ENCODE results near the gene MRPL46. TPM values are rescaled to one million over a fixed set of nuclear protein-coding genes. Genes with fewer than 3 reads are reported as not detected.
A peak's percentile ranks its signal among the peaks of the same experiment; 100 is the strongest.

Gene MRPL46
- total RNA-seq, 3 donors from 2014 or later, result 19.0 to 25.0 (median 20.8) TPM

DNA sequence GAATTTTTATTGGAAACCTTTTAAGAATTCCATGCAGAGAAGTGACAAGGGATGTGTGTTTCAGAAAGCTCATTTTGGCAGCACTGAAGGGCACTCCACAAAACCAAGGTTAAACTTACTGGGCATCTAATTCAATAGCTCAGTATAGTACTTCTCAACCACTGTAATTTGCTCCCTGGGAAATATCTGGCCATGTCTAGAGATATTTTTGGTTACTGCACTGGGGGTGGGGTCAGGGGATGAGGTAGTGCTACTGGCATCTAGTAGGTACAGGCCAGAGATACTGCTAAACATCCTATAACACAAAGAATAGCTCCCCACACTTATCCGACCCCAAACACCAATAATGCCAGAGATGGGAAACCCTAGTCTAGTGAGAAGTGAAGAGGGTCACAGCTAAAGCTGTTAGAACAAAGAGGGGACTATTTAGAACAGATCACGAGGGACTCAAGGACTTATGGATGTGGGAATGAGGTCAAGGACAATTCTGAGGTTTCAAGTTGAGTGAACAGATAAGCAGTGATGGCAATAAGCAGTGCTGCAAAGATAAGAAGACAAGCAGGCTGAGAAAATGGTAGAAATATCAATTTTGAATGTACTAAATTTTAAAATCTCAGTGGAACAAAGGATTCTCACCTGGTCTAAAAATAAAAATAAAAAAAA is 3.2 kb downstream of the MRPL46 start:
- Histone ChIP-seq H3K36me3 (no peaks in the 10 kb centered on the region), H3K9me3 (no peaks in the 10 kb centered on the region), H3K4me3 (no peak overlapping the region), H3K27ac (no peak overlapping the region), H3K4me1 (peaks cover 0 to 12% of the 10 kb centered on the region in 2 donors), H3K27me3 (no peaks in the 10 kb centered on the region)
- intact Hi-C loops (cut with DNase I; ENCODE audit: low total_unique reads), result no loop called here
- TF ChIP-seq POLR2A (IDR thresholded peaks at IDR 0.05) (no peak), POLR2AphosphoS5 (IDR thresholded peaks at IDR 0.05) (no peak)
- DNase-seq (ENCODE audit: low spot score in 2 of 2), result no peak

DNA sequence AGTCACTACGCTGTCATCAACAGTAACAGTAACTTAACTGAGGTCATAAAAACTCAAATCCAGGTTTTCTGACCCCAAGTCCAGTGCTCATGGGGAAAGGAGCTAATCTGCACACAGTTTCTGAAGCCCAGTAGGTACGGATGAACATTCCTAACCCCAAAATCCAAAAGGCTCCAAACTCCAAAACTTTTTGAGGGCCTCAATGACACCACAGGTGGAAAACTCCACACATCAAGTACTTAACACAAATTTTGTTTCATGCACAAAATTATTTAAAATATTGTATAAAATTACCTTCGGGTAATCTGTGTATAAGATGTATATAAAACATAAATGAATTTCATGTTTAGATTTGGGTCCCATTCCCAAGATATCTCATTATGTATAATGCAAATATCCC is 10.5 kb downstream of the MRPL46 start:
- H3K9me3 ChIP-seq, result no peaks in the 10 kb centered on the region
- no peak overlapping the region for H3K4me3 ChIP-seq
- H3K27me3 ChIP-seq, result no peaks in the 10 kb centered on the region
- TF ChIP-seq POLR2AphosphoS5 (IDR thresholded peaks at IDR 0.05), result no peak
- no peak for TF ChIP-seq POLR2A (IDR thresholded peaks at IDR 0.05)
- TF ChIP-seq CTCF (IDR thresholded peaks at IDR 0.05), result no peak
- DNase-seq (ENCODE audit: low spot score in 2 of 2), result no peak
- no peaks in the 10 kb centered on the region for H3K4me1 ChIP-seq
- H3K27ac ChIP-seq, result no peak overlapping the region
- intact Hi-C loops (cut with DNase I; ENCODE audit: low total_unique reads), result no loop called here
- no peaks in the 10 kb centered on the region for H3K36me3 ChIP-seq

DNA sequence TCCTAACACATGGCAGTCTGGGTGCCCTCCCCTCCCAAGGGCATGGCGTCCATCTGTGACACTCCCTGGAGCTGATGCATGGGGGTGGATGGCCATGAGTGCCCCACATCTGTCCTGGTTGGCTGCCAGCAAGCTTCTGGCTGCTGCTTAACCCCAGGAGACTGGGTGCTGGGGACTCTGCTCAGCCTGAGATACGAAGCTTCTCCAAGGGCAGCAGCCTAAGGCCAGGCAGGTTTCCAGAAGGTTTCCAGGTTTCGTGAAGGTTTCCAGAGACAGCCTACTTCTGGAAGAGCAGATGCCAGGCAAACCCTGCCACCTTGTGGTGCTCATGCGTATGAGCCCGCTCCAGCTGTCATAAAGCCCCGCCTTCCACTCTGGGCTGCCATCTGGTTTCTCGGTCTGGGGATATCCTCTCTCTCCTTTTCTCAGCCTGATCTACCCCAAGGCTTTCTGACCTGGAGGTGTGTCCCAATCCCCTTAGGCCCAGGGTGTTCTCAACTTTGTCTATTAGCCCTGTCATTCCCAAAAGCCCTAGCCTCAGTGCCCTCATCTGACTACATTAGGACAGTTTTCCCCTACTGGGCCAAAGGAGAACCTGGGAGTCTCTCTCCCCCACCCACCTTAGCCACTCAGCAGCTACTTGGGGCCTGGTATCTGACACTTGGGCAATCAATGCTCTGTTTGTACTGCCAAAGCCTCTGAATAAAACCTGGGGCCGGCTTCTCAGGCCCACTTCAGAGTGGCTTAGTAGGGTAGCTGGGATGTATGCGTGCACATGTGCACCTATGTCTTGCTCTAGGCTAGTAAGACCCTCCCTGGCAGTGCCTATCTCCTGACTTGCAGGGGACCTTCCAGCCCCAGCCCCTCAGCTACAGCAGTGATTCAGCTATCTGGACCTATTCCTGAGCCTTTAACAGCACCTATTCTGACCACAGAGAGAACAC is 12.0 kb downstream of the MRPL46 start:
- no peaks in the 10 kb centered on the region for H3K9me3 ChIP-seq

GRCh38 chr15:88454236-88454635 is 13.0 kb downstream of the MRPL46 start:
- intact Hi-C loops (cut with DNase I; ENCODE audit: low total_unique reads), result no loop called here
- no peak overlapping the region for H3K4me3 ChIP-seq
- DNase-seq (ENCODE audit: low spot score in 2 of 2), result no peak
- H3K36me3 ChIP-seq, result no peaks in the 10 kb centered on the region
- H3K27me3 ChIP-seq, result peaks cover 0 to 10% of the 10 kb centered on the region in 2 donors
- H3K27ac ChIP-seq, result no peak overlapping the region
- no peaks in the 10 kb centered on the region for H3K4me1 ChIP-seq
- TF ChIP-seq POLR2AphosphoS5 (IDR thresholded peaks at IDR 0.05) (no peak), POLR2A (IDR thresholded peaks at IDR 0.05) (no peak), CTCF (IDR thresholded peaks at IDR 0.05) (no peak)
- no peaks in the 10 kb centered on the region for H3K9me3 ChIP-seq

More for the DNA sequence above, 12.0 kb downstream of the MRPL46 start:
- intact Hi-C loops (cut with DNase I; ENCODE audit: low total_unique reads), result no loop called here
- Histone ChIP-seq H3K27ac (no peak overlapping the region), H3K4me1 (no peaks in the 10 kb centered on the region), H3K4me3 (no peak overlapping the region), H3K27me3 (peaks cover 0 to 1% of the 10 kb centered on the region in 2 donors), H3K36me3 (no peaks in the 10 kb centered on the region)
- peak in 1 of 2 donors; percentile 25 for DNase-seq (ENCODE audit: low spot score in 2 of 2)
- peak in 2 of 3 donors; percentile 42 to 52 for TF ChIP-seq CTCF (IDR thresholded peaks at IDR 0.05)
- no peak for TF ChIP-seq POLR2AphosphoS5 (IDR thresholded peaks at IDR 0.05)

DNA sequence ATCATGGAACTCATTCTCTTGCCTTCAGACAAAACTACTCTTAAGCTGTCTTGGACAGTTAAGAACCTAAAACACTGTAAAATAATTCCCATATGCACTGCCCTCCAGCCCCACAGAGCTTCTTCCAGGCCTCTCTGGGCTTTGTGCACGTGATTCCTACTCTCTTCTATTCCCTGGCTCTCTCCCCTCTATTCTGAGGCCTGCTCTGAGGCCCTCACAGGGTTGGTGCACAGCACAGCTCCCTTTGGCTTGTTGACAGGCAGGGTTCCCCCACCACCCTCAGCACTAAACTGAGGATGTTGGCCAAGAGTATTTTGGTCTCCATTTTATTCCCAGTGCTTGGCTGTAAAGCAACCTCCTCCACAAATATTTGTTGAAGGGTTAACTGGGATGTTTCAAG is 13.5 kb downstream of the MRPL46 start:
- Histone ChIP-seq H3K36me3 (no peaks in the 10 kb centered on the region), H3K27ac (no peak overlapping the region), H3K27me3 (peaks cover 0 to 16% of the 10 kb centered on the region in 2 donors), H3K4me3 (no peak overlapping the region), H3K9me3 (no peaks in the 10 kb centered on the region), H3K4me1 (no peaks in the 10 kb centered on the region)
- intact Hi-C loops (cut with DNase I; ENCODE audit: low total_unique reads), result no loop called here
- TF ChIP-seq POLR2AphosphoS5 (IDR thresholded peaks at IDR 0.05), result no peak
- TF ChIP-seq CTCF (IDR thresholded peaks at IDR 0.05), result no peak
- TF ChIP-seq POLR2A (IDR thresholded peaks at IDR 0.05), result no peak
- DNase-seq (ENCODE audit: low spot score in 2 of 2), result no peak

Data from breast epithelium (tissue), 4 donors.